ENCODE data around the gene LTBR.

LTBR gene

DNA sequence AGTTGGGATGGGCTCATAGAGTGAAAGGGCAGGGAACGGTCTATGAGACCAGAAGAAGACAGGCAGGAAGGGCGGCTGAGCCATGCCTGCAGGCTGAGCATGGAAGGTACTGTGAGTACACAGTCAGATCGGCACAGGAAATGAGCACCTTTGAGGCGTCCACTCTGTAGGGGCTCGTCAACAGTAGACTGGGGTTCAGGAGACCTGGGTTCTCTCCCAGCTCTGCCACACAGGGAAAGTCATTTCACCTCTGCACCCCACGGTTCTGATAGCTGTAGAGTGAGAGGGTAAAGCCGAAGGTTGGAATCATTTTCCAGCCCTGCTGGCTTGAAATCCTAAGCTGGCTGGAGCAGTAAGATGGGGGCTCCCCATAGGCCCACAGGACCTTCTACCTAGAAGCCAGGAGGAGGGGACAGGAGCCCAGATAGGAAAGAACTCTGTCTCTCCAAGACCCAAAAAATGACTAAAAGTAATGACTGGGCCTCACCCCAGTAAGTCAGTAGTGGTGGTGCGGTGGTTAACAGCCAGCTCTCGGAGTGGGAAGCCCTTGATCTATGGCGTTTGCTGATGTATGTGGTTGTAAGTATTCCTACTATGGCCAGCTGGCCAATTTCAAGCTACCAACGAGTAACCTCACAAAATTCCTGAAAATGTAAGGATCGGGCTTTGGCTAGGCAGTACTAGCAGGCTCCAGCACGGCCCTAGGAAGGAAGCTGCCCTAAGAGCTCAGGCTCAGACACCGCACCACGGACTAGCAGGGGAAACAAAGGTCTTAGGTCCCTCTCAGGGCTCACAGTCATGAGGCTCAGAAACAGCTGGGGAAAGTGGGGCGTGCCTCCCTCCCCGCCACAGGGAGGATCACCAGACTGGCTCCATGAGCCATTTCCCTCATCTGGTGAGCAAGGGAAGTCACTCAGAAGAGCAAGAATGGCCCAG, 50.5 kb downstream of the LTBR start:
- H3K27ac Mint-ChIP-seq: peak overlapping the region; percentile 93
- peaks cover 5% of the 10 kb centered on the region for H3K36me3 Mint-ChIP-seq (ENCODE audit: low read depth)
- H3K27me3 Mint-ChIP-seq: no peaks in the 10 kb centered on the region
- peak; percentile 47 for DNase-seq
- ATAC-seq: peak; percentile 68
- peak overlapping the region; percentile 52 for H3K4me3 Mint-ChIP-seq
- H3K4me1 Mint-ChIP-seq: peaks cover 84% of the 10 kb centered on the region
- H3K9me3 Mint-ChIP-seq: no peaks in the 10 kb centered on the region

DNA sequence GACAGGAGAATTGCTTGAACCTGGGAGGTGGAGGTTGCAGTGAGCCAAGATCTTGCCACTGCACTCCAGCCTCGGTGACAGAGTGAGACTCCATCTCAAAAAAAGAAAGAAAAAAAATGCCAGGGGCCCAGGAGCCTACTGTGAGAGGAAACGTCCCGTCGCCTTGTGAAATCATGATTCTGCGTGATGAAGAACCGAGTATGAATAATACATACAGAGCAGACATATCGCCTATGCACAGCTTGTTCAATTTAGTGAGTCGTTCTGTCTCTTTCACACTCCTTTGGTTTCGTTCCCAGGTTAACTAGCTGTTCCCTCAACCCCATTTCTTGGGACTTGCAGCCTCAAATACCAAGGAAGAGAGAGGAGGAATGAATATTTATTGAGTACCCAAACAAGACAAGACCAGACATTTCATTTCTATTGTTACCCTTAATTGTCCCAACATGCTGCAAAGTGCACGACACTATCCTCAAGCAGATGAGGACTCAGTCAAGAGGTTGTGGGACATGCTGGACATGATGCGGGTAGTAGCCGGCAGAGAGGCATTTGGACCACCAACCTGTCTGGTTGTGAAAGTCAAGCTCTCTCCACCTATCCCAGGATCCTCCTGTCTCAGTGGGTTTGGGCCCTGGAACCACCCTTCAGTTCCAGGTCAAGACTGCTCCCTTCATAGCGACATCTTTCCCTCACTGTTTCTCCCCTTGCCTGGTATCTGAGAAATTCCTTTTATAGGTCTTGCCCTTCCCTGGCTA, 52.2 kb downstream of the LTBR start:
- no peak for ATAC-seq
- Mint-ChIP-seq H3K4me1 (peaks cover 82% of the 10 kb centered on the region), H3K36me3 (ENCODE audit: low read depth) (peaks cover 10% of the 10 kb centered on the region), H3K4me3 (no peak overlapping the region), H3K9me3 (no peaks in the 10 kb centered on the region), H3K27ac (peak overlapping the region; percentile 80), H3K27me3 (no peaks in the 10 kb centered on the region)
- DNase-seq: no peak

DNA sequence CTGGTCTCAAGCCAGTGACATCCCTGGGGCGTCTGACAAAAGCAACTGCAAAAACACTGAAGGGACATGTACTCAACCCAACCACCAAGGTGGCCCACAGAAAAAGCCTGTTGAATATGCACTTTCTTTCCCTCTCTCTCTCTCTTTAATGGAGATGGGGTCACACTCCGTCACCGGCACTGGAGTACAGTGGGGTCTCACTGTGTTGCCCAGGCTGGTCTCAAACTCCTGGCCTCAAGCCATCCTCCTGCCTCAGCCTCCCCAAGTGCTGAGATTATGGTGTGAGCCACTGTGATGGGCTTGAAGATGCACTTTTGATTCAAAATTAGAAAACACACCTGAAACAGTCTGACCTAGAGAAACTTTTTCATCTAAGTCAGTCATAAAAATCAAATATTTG, 53.6 kb downstream of the LTBR start:
- DNase-seq (peak; percentile 11), ATAC-seq (no peak)
- no peaks in the 10 kb centered on the region for H3K27me3 Mint-ChIP-seq
- peak overlapping the region; percentile 11 for H3K4me3 Mint-ChIP-seq
- peak overlapping the region; percentile 92 for H3K27ac Mint-ChIP-seq
- H3K4me1 Mint-ChIP-seq: peaks cover 84% of the 10 kb centered on the region
- no peaks in the 10 kb centered on the region for H3K9me3 Mint-ChIP-seq
- H3K36me3 Mint-ChIP-seq (ENCODE audit: low read depth): peaks cover 16% of the 10 kb centered on the region

DNA sequence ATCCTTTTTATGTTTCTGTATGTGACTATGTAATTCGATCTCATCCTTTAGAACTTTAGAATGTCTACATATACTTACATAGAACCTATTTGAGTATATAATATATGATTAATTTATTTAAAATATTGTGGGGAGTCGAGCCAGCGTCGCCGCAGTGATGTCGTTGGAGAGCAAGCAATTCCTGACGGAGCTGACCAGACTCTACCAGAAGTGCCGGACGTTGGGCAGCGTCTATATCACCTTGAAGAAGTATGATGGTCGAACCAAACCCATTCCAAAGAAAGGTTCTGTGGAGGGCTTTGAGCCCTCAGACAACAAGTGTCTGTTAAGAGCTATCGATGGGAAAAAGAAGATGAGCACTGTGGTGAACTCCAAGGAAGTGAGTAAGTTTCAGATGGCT, 54.4 kb downstream of the LTBR start:
- Mint-ChIP-seq H3K4me3 (peak overlapping the region; percentile 62), H3K9me3 (no peaks in the 10 kb centered on the region), H3K27ac (peak overlapping the region; percentile 92), H3K27me3 (no peaks in the 10 kb centered on the region), H3K4me1 (peaks cover 85% of the 10 kb centered on the region), H3K36me3 (ENCODE audit: low read depth) (peaks cover 17% of the 10 kb centered on the region)
- ATAC-seq (no peak), DNase-seq (peak; percentile 12)

DNA sequence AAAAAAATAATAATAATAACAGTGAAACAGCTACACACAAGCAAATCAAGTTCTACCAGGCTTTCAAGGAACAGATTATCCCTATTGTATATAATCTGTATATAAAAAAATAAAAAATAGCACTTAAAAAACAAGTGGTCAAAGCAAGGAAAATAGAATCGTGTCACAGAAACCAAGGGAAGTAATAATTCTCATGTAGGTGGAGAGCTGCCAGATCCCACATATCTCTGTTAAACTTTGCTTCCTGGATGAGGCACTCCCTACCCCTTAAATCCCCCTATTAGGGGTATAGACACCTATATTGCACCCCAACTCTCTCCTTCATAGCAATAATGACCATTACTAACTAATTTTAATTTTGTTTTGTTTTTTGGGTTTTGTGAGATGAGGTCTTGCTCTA, 56.4 kb downstream of the LTBR start:
- Mint-ChIP-seq H3K9me3 (no peaks in the 10 kb centered on the region), H3K4me3 (no peak overlapping the region), H3K36me3 (ENCODE audit: low read depth) (peaks cover 35% of the 10 kb centered on the region), H3K27ac (peak overlapping the region; percentile 97), H3K27me3 (no peaks in the 10 kb centered on the region), H3K4me1 (peaks cover 78% of the 10 kb centered on the region)
- ATAC-seq: no peak
- DNase-seq: no peak
